Spleen (tissue), 13 donors: ENCODE results near the gene LYZL2. TPM values are rescaled to one million over a fixed set of nuclear protein-coding genes. Genes with fewer than 3 reads are reported as not detected.
"Not testable (repeated sequence)": the region's sequence is repeated elsewhere in the genome, so short reads cannot be mapped to it uniquely, and the experiment has no call there.

ENCODE experiments used
- DNase-seq: peaks from one replicate; pipeline ENCODE4 v3.0.0-alpha.2; 2020
- H3K27ac ChIP-seq, 8 donors: fragments of 200-600 bp; sonication (generic) in 7 of 8; 1 replicate in 4 of 8; 2 replicates in 4 of 8; pipeline versions ENCODE4 v1.5.0 to v1.8.0; 2016 to 2021; ENCODE audit warnings: inconsistent platforms in 4 of 8, mild to moderate bottlenecking in 4 of 8, moderate library complexity in 1 of 8
- H3K27me3 ChIP-seq, 7 donors: fragments of 200-600 bp; sonication (generic) in 6 of 7; replicated peaks in 1 of 7; 1 replicate in 4 of 7; 2 replicates in 3 of 7; pipeline versions ENCODE4 v1.5.0 to v1.8.0; 2016 to 2021; ENCODE audit warnings: inconsistent platforms in 3 of 7, mild to moderate bottlenecking in 1 of 7
- H3K36me3 ChIP-seq, 6 donors: fragments of 200-600 bp; sonication (generic) in 5 of 6; 1 replicate in 4 of 6; 2 replicates in 2 of 6; pipeline versions ENCODE4 v1.5.0 to v1.8.0; 2016 to 2021; ENCODE audit warnings: inconsistent platforms in 2 of 6
- H3K4me1 ChIP-seq, 6 donors: fragments of 200-600 bp; sonication (generic) in 5 of 6; 1 replicate in 3 of 6; 2 replicates in 3 of 6; pipeline versions ENCODE4 v1.5.0 to v1.8.0; 2016 to 2021; ENCODE audit warnings: inconsistent platforms in 3 of 6
- H3K4me3 ChIP-seq, 8 donors: fragments of 200-600 bp; sonication (generic) in 7 of 8; 1 replicate in 4 of 8; 2 replicates in 4 of 8; pipeline versions ENCODE4 v1.5.0 to v1.8.0; 2016 to 2021; ENCODE audit warnings: inconsistent platforms in 4 of 8, mild to moderate bottlenecking in 4 of 8, moderate library complexity in 2 of 8
- H3K9me3 ChIP-seq, 8 donors: fragments of 200-600 bp; sonication (generic) in 7 of 8; 1 replicate in 4 of 8; 2 replicates in 4 of 8; pipeline versions ENCODE4 v1.5.0 to v1.8.0; 2016 to 2021; ENCODE audit warnings: inconsistent platforms in 4 of 8
- CTCF ChIP-seq, 11 experiments: fragments of 200-600 bp in 7 of 11; fragments of 450-650 bp in 4 of 11; sonication (generic) in 4 of 11; IDR thresholded peaks in 8 of 11; conservative IDR thresholded peaks in 3 of 11; 1 replicate in 7 of 11; 2 replicates in 4 of 11; pipeline versions ENCODE4 v1.4.0 to v1.8.0; 2016 to 2021; ENCODE audit warnings: antibody characterized with exemption in 11 of 11, inconsistent platforms in 4 of 11, mild to moderate bottlenecking in 1 of 11
- POLR2A ChIP-seq, 3 donors: fragments of 450-650 bp; IDR thresholded peaks; one replicate each; pipeline ENCODE4 v1.5.1; 2017; ENCODE audit warnings: antibody characterized with exemption in 3 of 3, mild to moderate bottlenecking in 1 of 3
- POLR2AphosphoS5 ChIP-seq, 3 donors: sonication (generic); formaldehyde crosslinking; IDR thresholded peaks; one replicate each; pipeline ENCODE4 v1.5.1; 2017; ENCODE audit warnings: antibody characterized with exemption in 3 of 3
- WGBS, 5 donors: extraction: QIAGEN DNeasy Blood & Tissue Kit in 3 of 5; methylation state at CpG; one replicate each; pipeline versions ENCODE4 v1.1.5 to v1.1.7; 2013 to 2018; 5-methylcytosine and 5-hydroxymethylcytosine counted together
- intact Hi-C: fragments of 100-400 bp; cut with DNase I; formaldehyde crosslinking; loops from one replicate; pipeline ENCODE4 v1.15.0; 2023; ENCODE audit warnings: low total_unique reads
- long read RNA-seq, 2 donors: transcript quantifications; one replicate each; lab custom pipeline, GENCODE V29; 2026
- polyA plus RNA-seq, 3 donors: library from polyadenylated mRNA; stranded (reverse); fragments of 200-250 nt; gene quantifications; one replicate each; pipeline ENCODE4 v1.2.1, GENCODE V29; 2013
- total RNA-seq, 7 donors: library from RNA; depleted of rRNA in 3 of 7; stranded (reverse); fragments of >200 nt in 3 of 7; fragmentation: NEBNext Ultra II Directional in 4 of 7; extraction: Animal tissue kit (Norgen Biotek cat#: 25700) in 4 of 7; gene quantifications; one replicate each; pipeline versions ENCODE4 v1.1.0 to v1.2.1, GENCODE V29; 2016 to 2021
- donor health status: healthy with polysubstance abuse.
- donor health status: DM: no; HTN: no; CAD: no; lungs with moderate emphysema.
- donor health status: DM: no; HTN: no; CAD: no.
- donor health status: Bipolar disorder and iron deficiency.
- donor health status: healthy.
- donor health status: DM: no; HTN: no; CAD: no.
- donor health status: DM: yes; HTN: yes; CAD: no.

The LYZL2 gene
- total RNA-seq = not detected
- not detected for polyA plus RNA-seq
- long read RNA-seq, donor 1 = 0 reads
- long read RNA-seq, donor 2 = 0 reads

GRCh38 chr10:30629653-30630052 is at the start of gene LYZL2:
LYZL2 (minus strand) TSS chr10:30629753; CDS start chr10:30626915, 2,838 bp downstream.
- no peak for DNase-seq
- 80 to 93% (median 88%) methylated on average over 6 of the region's 6 CpGs for WGBS, 5 donors
- H3K36me3 ChIP-seq = no peaks in the 10 kb centered on the region
- H3K4me1 ChIP-seq = no peaks in the 10 kb centered on the region
- no peak within 1 kb of the TSS for H3K4me3 ChIP-seq
- no peaks in the 10 kb centered on the region for H3K9me3 ChIP-seq
- TF ChIP-seq CTCF (IDR thresholded peaks at IDR 0.05 in 8 of 11, conservative IDR thresholded peaks at IDR 0.05 in 3 of 11) = no peak
- no peak for TF ChIP-seq POLR2AphosphoS5 (IDR thresholded peaks at IDR 0.05)
- H3K27ac ChIP-seq = no peak within 1 kb of the TSS
- intact Hi-C loops = no loop called here
- peaks cover 0 to 13% (median 0%) of the 10 kb centered on the region in 7 donors for H3K27me3 ChIP-seq

GRCh38 chr10:30677616-30678015 is 48.1 kb upstream of the LYZL2 start:
- WGBS, 5 donors = 63 to 92% (median 70%) methylated on average over 3 to 6 of the region's 7 CpGs
- H3K4me3 ChIP-seq, intact Hi-C loops, H3K4me1 ChIP-seq, H3K36me3 ChIP-seq, DNase-seq, H3K27ac ChIP-seq: not testable (repeated sequence)
- peaks cover 0 to 21% (median 0%) of the 10 kb centered on the region in 7 donors for H3K27me3 ChIP-seq
- H3K9me3 ChIP-seq = peaks cover 0 to 11% (median 2%) of the 10 kb centered on the region in 8 donors

DNA sequence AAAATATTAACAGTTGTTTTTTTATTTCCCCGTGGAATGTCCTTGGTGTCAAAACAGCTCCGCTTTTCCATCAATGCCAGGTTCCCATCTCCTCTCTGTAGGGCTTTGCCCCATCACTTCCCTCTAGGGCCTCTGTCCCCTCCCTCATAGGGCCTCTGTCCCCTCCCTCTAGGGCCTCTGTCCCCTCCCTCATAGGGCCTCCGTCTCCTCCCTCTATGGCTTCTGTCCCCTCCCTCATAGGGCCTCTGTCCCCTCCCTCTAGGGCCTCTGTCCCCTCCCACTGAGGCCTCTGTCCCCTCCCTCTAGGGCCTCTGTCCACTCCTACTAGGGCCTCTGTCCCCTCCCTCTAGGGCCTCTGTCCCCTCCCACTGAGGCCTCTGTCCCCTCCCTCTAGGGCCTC is 47.6 kb upstream of the LYZL2 start:
- 53 to 85% (median 79%) methylated on average over 3 of the region's 3 CpGs for WGBS, 5 donors
- DNase-seq = not testable (repeated sequence)

GRCh38 chr10:30675791-30676718 is 46.5 kb upstream of the LYZL2 start:
- H3K4me1 ChIP-seq = peaks cover 0 to 2% (median 0%) of the 10 kb centered on the region in 6 donors
- 76 to 87% (median 85%) methylated on average over 11 to 13 of the region's 13 CpGs for WGBS, 5 donors
- H3K9me3 ChIP-seq = peaks cover 0 to 11% (median 2%) of the 10 kb centered on the region in 8 donors
- H3K36me3 ChIP-seq = no peaks in the 10 kb centered on the region
- intact Hi-C loops = no loop called here
- TF ChIP-seq POLR2AphosphoS5 (IDR thresholded peaks at IDR 0.05) (no peak), CTCF (IDR thresholded peaks at IDR 0.05 in 8 of 11, conservative IDR thresholded peaks at IDR 0.05 in 3 of 11) (no peak), POLR2A (IDR thresholded peaks at IDR 0.05) (no peak)
- no peak overlapping the region for H3K4me3 ChIP-seq
- peaks cover 0 to 8% (median 0%) of the 10 kb centered on the region in 7 donors for H3K27me3 ChIP-seq
- H3K27ac ChIP-seq = no peak overlapping the region
- DNase-seq = no peak

More for the DNA sequence above, 47.6 kb upstream of the LYZL2 start:
- H3K4me3 ChIP-seq, H3K27ac ChIP-seq, H3K4me1 ChIP-seq, intact Hi-C loops, H3K36me3 ChIP-seq: not testable (repeated sequence)
- Histone ChIP-seq H3K27me3 (peaks cover 0 to 17% (median 0%) of the 10 kb centered on the region in 7 donors), H3K9me3 (peaks cover 0 to 11% (median 2%) of the 10 kb centered on the region in 8 donors)

DNA sequence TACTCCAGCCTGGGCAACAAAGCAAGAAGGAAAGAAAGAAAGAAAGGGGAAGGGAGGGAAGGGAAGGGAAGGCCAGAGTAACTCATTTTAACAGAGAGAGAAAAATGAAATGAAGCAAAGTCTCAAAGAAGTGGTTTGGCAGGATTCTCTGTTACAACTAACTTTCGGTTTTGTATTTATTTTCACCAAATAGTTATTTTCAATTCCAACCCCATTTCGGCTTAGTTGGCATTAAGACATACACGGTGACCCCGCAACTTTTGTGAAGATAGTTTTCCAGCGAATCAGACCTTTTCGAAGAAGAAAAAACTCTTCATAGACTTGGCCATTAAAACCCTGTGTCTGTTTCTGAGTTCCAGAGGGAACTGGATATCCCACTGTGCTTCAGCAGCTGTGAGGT is 45.2 kb upstream of the LYZL2 start:
- TF ChIP-seq POLR2AphosphoS5 (IDR thresholded peaks at IDR 0.05) = no peak
- TF ChIP-seq CTCF (IDR thresholded peaks at IDR 0.05 in 8 of 11, conservative IDR thresholded peaks at IDR 0.05 in 3 of 11) = no peak
- TF ChIP-seq POLR2A (IDR thresholded peaks at IDR 0.05) = no peak

GRCh38 chr10:30673262-30673661 is 43.7 kb upstream of the LYZL2 start:
- H3K9me3 ChIP-seq, H3K4me3 ChIP-seq, DNase-seq, intact Hi-C loops, H3K27ac ChIP-seq, H3K27me3 ChIP-seq, H3K36me3 ChIP-seq: not testable (repeated sequence)
- peaks cover 0 to 14% (median 7%) of the 10 kb centered on the region in 6 donors for H3K4me1 ChIP-seq
- WGBS, 5 donors = 81 to 92% (median 82%) methylated on average over 5 to 8 of the region's 13 CpGs; no CpG with 5 or more reads in 2 of the 5 donors

More for the DNA sequence above, 45.2 kb upstream of the LYZL2 start:
- H3K4me1 ChIP-seq = peaks cover 0 to 14% (median 7%) of the 10 kb centered on the region in 6 donors
- intact Hi-C loops = no loop called here
- H3K36me3 ChIP-seq = no peaks in the 10 kb centered on the region
- no peak for DNase-seq
- no peak overlapping the region for H3K27ac ChIP-seq
- H3K4me3 ChIP-seq = no peak overlapping the region
- H3K9me3 ChIP-seq = peaks cover 0 to 9% (median 2%) of the 10 kb centered on the region in 8 donors
- 83 to 88% (median 87%) methylated on average over 6 of the region's 6 CpGs for WGBS, 5 donors
- H3K27me3 ChIP-seq = peaks cover 0 to 7% (median 0%) of the 10 kb centered on the region in 7 donors

- intact Hi-C loops, H3K27me3 ChIP-seq, DNase-seq, H3K27ac ChIP-seq, H3K4me3 ChIP-seq, H3K9me3 ChIP-seq, H3K36me3 ChIP-seq: not testable (repeated sequence)
- H3K4me1 ChIP-seq = peaks cover 0 to 14% (median 7%) of the 10 kb centered on the region in 6 donors
- 86 to 97% (median 89%) methylated on average over 4 of the region's 4 CpGs for WGBS, 5 donors
These were observed 42.8 kb upstream of the LYZL2 start for GRCh38 chr10:30672338-30672737.
